Measurements from ENCODE around the gene SCCPDH.
"Not testable (repeated sequence)": the region's sequence is repeated elsewhere in the genome, so short reads cannot be mapped to it uniquely, and the experiment has no call there.

SCCPDH gene

GRCh38 chr1:246724016-246724730, at the start of gene SCCPDH:
Gene SCCPDH (plus strand): TSS chr1:246724409. CDS start chr1:246724423, 14 bp downstream.
- peak; percentile 85 for DNase-seq

GRCh38 chr1:246677842-246678241, 46.4 kb upstream of the SCCPDH start:
- no peak for DNase-seq

GRCh38 chr1:246678816-246679793, 45.1 kb upstream of the SCCPDH start:
- no peak for DNase-seq

- no peak for DNase-seq
Observed at GRCh38 chr1:246679794-246680177, 44.4 kb upstream of the SCCPDH start.

GRCh38 chr1:246680190-246680589, 44.0 kb upstream of the SCCPDH start:
- no peak for DNase-seq

GRCh38 chr1:246680696-246681130, 43.5 kb upstream of the SCCPDH start:
- DNase-seq, result no peak

- DNase-seq, result no peak
Observed at GRCh38 chr1:246681900-246682895, 42.0 kb upstream of the SCCPDH start.

- no peak for DNase-seq
Observed at GRCh38 chr1:246683521-246683920, 40.7 kb upstream of the SCCPDH start.

- DNase-seq, result no peak
Observed at GRCh38 chr1:246687002-246687401, 37.2 kb upstream of the SCCPDH start.

- DNase-seq, result no peak
Observed at GRCh38 chr1:246689409-246690008, 34.7 kb upstream of the SCCPDH start.

- DNase-seq, result no peak
Observed at GRCh38 chr1:246690100-246690499, 34.1 kb upstream of the SCCPDH start.

- no peak for DNase-seq
Observed at GRCh38 chr1:246691622-246692495, 32.4 kb upstream of the SCCPDH start.

- DNase-seq, result not testable (repeated sequence)
Observed at GRCh38 chr1:246694213-246694895, 29.9 kb upstream of the SCCPDH start.

GRCh38 chr1:246695136-246695535, 29.1 kb upstream of the SCCPDH start:
- DNase-seq, result no peak

GRCh38 chr1:246695666-246696065, 28.5 kb upstream of the SCCPDH start:
- no peak for DNase-seq

GRCh38 chr1:246698466-246699094, 25.6 kb upstream of the SCCPDH start:
- DNase-seq, result no peak

GRCh38 chr1:246699095-246699735, 25.0 kb upstream of the SCCPDH start:
- DNase-seq, result peak; percentile 88

GRCh38 chr1:246703581-246703980, 20.6 kb upstream of the SCCPDH start:
- no peak for DNase-seq

GRCh38 chr1:246705368-246705767, 18.8 kb upstream of the SCCPDH start:
- no peak for DNase-seq

Measured in GOT3 (cell line).